Measurements from ENCODE around the gene DNM3. TPM values are rescaled to one million over a fixed set of nuclear protein-coding genes. Genes with fewer than 3 reads are reported as not detected.

The DNM3 gene
- total and polyA plus RNA-seq, 2 experiments from 2014 or later, result 5.2 to 12.2 TPM

DNA sequence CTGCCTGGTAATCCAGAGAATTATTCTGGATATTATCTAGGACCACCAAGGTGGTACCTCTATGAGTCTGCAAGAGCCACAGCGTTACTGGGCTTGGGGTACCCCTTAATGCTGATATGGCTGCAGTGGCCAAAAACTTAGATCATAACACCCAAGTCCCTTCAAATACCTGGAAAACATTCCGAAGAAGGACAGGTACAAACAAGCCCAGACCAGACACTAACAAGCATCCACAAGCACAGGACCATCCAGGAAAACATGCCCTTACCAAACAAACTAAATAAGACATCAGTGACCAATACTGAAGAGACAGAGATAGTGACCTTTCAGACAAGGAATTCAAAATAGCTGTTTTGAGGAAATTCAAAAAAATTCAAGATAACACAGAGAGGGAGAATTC, 582.0 kb downstream of the DNM3 start (continued):
- TF ChIP-seq, protein P1, sequence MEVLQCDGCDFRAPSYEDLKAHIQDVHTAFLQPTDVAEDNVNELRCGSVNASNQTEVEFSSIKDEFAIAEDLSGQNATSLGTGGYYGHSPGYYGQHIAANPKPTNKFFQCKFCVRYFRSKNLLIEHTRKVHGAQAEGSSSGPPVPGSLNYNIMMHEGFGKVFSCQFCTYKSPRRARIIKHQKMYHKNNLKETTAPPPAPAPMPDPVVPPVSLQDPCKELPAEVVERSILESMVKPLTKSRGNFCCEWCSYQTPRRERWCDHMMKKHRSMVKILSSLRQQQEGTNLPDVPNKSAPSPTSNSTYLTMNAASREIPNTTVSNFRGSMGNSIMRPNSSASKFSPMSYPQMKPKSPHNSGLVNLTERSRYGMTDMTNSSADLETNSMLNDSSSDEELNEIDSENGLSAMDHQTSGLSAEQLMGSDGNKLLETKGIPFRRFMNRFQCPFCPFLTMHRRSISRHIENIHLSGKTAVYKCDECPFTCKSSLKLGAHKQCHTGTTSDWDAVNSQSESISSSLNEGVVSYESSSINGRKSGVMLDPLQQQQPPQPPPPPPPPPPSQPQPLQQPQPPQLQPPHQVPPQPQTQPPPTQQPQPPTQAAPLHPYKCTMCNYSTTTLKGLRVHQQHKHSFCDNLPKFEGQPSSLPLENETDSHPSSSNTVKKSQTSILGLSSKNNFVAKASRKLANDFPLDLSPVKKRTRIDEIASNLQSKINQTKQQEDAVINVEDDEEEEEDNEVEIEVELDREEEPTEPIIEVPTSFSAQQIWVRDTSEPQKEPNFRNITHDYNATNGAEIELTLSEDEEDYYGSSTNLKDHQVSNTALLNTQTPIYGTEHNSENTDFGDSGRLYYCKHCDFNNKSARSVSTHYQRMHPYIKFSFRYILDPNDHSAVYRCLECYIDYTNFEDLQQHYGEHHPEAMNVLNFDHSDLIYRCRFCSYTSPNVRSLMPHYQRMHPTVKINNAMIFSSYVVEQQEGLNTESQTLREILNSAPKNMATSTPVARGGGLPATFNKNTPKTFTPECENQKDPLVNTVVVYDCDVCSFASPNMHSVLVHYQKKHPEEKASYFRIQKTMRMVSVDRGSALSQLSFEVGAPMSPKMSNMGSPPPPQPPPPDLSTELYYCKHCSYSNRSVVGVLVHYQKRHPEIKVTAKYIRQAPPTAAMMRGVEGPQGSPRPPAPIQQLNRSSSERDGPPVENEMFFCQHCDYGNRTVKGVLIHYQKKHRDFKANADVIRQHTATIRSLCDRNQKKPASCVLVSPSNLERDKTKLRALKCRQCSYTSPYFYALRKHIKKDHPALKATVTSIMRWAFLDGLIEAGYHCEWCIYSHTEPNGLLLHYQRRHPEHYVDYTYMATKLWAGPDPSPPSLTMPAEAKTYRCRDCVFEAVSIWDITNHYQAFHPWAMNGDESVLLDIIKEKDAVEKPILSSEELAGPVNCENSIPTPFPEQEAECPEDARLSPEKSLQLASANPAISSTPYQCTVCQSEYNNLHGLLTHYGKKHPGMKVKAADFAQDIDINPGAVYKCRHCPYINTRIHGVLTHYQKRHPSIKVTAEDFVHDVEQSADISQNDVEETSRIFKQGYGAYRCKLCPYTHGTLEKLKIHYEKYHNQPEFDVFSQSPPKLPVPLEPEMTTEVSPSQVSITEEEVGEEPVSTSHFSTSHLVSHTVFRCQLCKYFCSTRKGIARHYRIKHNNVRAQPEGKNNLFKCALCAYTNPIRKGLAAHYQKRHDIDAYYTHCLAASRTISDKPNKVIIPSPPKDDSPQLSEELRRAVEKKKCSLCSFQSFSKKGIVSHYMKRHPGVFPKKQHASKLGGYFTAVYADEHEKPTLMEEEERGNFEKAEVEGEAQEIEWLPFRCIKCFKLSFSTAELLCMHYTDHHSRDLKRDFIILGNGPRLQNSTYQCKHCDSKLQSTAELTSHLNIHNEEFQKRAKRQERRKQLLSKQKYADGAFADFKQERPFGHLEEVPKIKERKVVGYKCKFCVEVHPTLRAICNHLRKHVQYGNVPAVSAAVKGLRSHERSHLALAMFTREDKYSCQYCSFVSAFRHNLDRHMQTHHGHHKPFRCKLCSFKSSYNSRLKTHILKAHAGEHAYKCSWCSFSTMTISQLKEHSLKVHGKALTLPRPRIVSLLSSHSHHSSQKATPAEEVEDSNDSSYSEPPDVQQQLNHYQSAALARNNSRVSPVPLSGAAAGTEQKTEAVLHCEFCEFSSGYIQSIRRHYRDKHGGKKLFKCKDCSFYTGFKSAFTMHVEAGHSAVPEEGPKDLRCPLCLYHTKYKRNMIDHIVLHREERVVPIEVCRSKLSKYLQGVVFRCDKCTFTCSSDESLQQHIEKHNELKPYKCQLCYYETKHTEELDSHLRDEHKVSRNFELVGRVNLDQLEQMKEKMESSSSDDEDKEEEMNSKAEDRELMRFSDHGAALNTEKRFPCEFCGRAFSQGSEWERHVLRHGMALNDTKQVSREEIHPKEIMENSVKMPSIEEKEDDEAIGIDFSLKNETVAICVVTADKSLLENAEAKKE (CRISPR knock-in tag; IDR thresholded peaks at IDR 0.05), result no peak
- no peak for TF ChIP-seq STAT1 (IDR thresholded peaks at IDR 0.05; ENCODE audit: unreplicated experiment)
- TF ChIP-seq, protein P2, sequence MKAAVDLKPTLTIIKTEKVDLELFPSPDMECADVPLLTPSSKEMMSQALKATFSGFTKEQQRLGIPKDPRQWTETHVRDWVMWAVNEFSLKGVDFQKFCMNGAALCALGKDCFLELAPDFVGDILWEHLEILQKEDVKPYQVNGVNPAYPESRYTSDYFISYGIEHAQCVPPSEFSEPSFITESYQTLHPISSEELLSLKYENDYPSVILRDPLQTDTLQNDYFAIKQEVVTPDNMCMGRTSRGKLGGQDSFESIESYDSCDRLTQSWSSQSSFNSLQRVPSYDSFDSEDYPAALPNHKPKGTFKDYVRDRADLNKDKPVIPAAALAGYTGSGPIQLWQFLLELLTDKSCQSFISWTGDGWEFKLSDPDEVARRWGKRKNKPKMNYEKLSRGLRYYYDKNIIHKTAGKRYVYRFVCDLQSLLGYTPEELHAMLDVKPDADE (IDR thresholded peaks at IDR 0.05), result no peak

DNA sequence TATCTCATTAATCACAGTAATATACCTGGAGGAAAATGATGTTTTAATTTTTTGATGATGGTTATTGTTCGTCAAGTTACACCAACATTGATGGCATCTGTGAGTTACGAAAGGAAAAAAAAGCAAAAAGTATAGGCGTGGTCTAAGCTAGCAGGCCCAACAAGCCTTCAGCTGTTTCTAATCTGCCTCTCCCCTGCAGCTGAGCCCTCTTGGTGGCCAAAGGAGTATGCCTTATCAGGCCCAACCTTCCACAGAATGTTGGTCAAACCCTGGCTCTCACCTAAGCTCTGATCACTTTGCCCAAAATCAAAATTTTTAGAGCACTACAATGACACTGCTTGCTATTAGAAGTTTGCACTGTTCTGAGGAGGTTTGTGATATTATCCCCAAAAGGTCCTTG, 584.0 kb downstream of the DNM3 start:
- ATAC-seq (no peak), DNase-seq (ENCODE audit: low spot score) (no peak)
- Histone ChIP-seq H3K4me3 (no peak overlapping the region), H3K79me2 (replicated peaks; ENCODE audit: insufficient read depth) (no peaks in the 10 kb centered on the region), H2AFZ (no peak overlapping the region), H4K20me1 (replicated peaks; ENCODE audit: insufficient read depth) (no peaks in the 10 kb centered on the region), H3K36me3 (ENCODE audit: insufficient read depth) (no peaks in the 10 kb centered on the region), H3K9me2 (ENCODE audit: insufficient read depth) (no peaks in the 10 kb centered on the region), H3K27me3 (ENCODE audit: insufficient read depth) (no peaks in the 10 kb centered on the region), H3K4me1 (ENCODE audit: insufficient read depth) (peaks cover 11% of the 10 kb centered on the region), H3K4me2 (no peak overlapping the region), H3F3A (replicated peaks; ENCODE audit: low read depth) (no peaks in the 10 kb centered on the region), H3K27ac (ENCODE audit: low read depth) (no peak overlapping the region)
- Mint-ChIP-seq H3K4me1 (peaks cover 12% of the 10 kb centered on the region), H3K4me3 (no peak overlapping the region), H3K36me3 (ENCODE audit: low read depth) (no peaks in the 10 kb centered on the region), H3K27ac (no peak overlapping the region), H3K27me3 (ENCODE audit: insufficient read depth, low read depth, poor library complexity) (no peaks in the 10 kb centered on the region), H3K9me3 (no peaks in the 10 kb centered on the region)
- no peak for TF ChIP-seq ZNF114 (CRISPR knock-in tag; IDR thresholded peaks at IDR 0.05)
- TF ChIP-seq, protein P3, sequence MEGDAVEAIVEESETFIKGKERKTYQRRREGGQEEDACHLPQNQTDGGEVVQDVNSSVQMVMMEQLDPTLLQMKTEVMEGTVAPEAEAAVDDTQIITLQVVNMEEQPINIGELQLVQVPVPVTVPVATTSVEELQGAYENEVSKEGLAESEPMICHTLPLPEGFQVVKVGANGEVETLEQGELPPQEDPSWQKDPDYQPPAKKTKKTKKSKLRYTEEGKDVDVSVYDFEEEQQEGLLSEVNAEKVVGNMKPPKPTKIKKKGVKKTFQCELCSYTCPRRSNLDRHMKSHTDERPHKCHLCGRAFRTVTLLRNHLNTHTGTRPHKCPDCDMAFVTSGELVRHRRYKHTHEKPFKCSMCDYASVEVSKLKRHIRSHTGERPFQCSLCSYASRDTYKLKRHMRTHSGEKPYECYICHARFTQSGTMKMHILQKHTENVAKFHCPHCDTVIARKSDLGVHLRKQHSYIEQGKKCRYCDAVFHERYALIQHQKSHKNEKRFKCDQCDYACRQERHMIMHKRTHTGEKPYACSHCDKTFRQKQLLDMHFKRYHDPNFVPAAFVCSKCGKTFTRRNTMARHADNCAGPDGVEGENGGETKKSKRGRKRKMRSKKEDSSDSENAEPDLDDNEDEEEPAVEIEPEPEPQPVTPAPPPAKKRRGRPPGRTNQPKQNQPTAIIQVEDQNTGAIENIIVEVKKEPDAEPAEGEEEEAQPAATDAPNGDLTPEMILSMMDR (conservative IDR thresholded peaks at IDR 0.05; ENCODE audit: low read depth in 2 of 2), result no peak
- TF ChIP-seq ZNF331 (CRISPR knock-in tag; IDR thresholded peaks at IDR 0.05; ENCODE audit: low read depth), result no peak
- no peak for TF ChIP-seq EZH2phosphoT487 (IDR thresholded peaks at IDR 0.05; ENCODE audit: unreplicated experiment)
- TF ChIP-seq, protein P1 (CRISPR knock-in tag; IDR thresholded peaks at IDR 0.05), result no peak
